Lower lobe of right lung (tissue), 2 donors: ENCODE data around the gene USP40. TPM values are rescaled to one million over a fixed set of nuclear protein-coding genes. Genes with fewer than 3 reads are reported as not detected.

Experiments
- ATAC-seq, 2 donors: fragments of 200-7000 bp; cut with Tn5 transposase; one replicate each; pipeline ENCODE4 v1.9.1; 2020 to 2022; ENCODE audit warnings: mild to moderate bottlenecking in 2 of 2, moderate library complexity in 2 of 2
- DNase-seq: peaks from one replicate; pipeline ENCODE4 v3.0.0-alpha.2; 2020
- H3K27ac ChIP-seq: fragments of 200-600 bp; one replicate; pipeline ENCODE4 v1.8.0; 2022
- H3K27me3 ChIP-seq: fragments of 200-600 bp; one replicate; pipeline ENCODE4 v1.8.0; 2022; ENCODE audit warnings: low read depth
- H3K36me3 ChIP-seq: fragments of 200-600 bp; one replicate; pipeline ENCODE4 v1.8.0; 2022; ENCODE audit warnings: mild to moderate bottlenecking
- H3K4me1 ChIP-seq: fragments of 200-600 bp; one replicate; pipeline ENCODE4 v1.8.0; 2022
- H3K4me3 ChIP-seq: fragments of 200-600 bp; one replicate; pipeline ENCODE4 v1.8.0; 2022; ENCODE audit warnings: mild to moderate bottlenecking
- H3K9me3 ChIP-seq: fragments of 200-600 bp; one replicate; pipeline ENCODE4 v1.8.0; 2022
- CTCF ChIP-seq: fragments of 200-600 bp; IDR thresholded peaks from one replicate; pipeline ENCODE4 v1.8.0; 2022; ENCODE audit warnings: antibody characterized with exemption, mild to moderate bottlenecking
- intact Hi-C: fragments of 100-400 bp; cut with DNase I; formaldehyde crosslinking; loops from one replicate; pipeline ENCODE4 v1.11.0; 2022
- total RNA-seq: library from RNA; stranded (reverse); fragmentation: NEBNext Ultra II Directional; extraction: Animal tissue kit (Norgen Biotek cat#: 25700); gene quantifications from one replicate; pipeline ENCODE4 v1.2.1, GENCODE V29; 2021
- donor health status: DM: no; HTN: yes; CAD: no; lungs with severe emphysema.

USP40 gene
- total RNA-seq, 1 donor from 2014 or later = 45.4 TPM

GRCh38 chr2:233481368-233482142 is 85.0 kb downstream of the USP40 start:
- Histone ChIP-seq H3K4me1 (peaks cover 24% of the 10 kb centered on the region), H3K27ac (peak overlapping the region; percentile 74), H3K27me3 (no peaks in the 10 kb centered on the region), H3K9me3 (no peaks in the 10 kb centered on the region), H3K4me3 (no peak overlapping the region), H3K36me3 (peaks cover 73% of the 10 kb centered on the region)
- ATAC-seq (peak; percentile 67 to 71), DNase-seq (peak; percentile 66)
- intact Hi-C loops = no loop called here
- no peak for TF ChIP-seq CTCF

GRCh38 chr2:233480490-233481202 is 85.9 kb downstream of the USP40 start:
- H3K4me3 ChIP-seq = peak overlapping the region; percentile 11

GRCh38 chr2:233479616-233480489 is 86.7 kb downstream of the USP40 start:
- no peak for ATAC-seq
- Histone ChIP-seq H3K27me3 (no peaks in the 10 kb centered on the region), H3K9me3 (no peaks in the 10 kb centered on the region), H3K4me3 (no peak overlapping the region), H3K36me3 (peaks cover 70% of the 10 kb centered on the region), H3K4me1 (peaks cover 9% of the 10 kb centered on the region), H3K27ac (peak overlapping the region; percentile 74)
- TF ChIP-seq CTCF = no peak
- no peak for DNase-seq
- intact Hi-C loops = no loop called here

More at GRCh38 chr2:233480490-233481202, 85.9 kb downstream of the USP40 start:
- peak; percentile 82 to 85 for ATAC-seq
- Histone ChIP-seq H3K9me3 (no peaks in the 10 kb centered on the region), H3K27ac (peak overlapping the region; percentile 74), H3K27me3 (no peaks in the 10 kb centered on the region), H3K36me3 (peaks cover 73% of the 10 kb centered on the region), H3K4me1 (peaks cover 15% of the 10 kb centered on the region)
- peak; percentile 90 for DNase-seq
- TF ChIP-seq CTCF = peak; percentile 36
- intact Hi-C loops = no loop called here

- Histone ChIP-seq H3K36me3 (peaks cover 49% of the 10 kb centered on the region), H3K9me3 (no peaks in the 10 kb centered on the region), H3K27me3 (no peaks in the 10 kb centered on the region), H3K27ac (no peak overlapping the region), H3K4me1 (peaks cover 9% of the 10 kb centered on the region), H3K4me3 (no peak overlapping the region)
- no peak for DNase-seq
- intact Hi-C loops = no loop called here
- no peak for ATAC-seq
- TF ChIP-seq CTCF = no peak
These were observed 88.8 kb downstream of the USP40 start for GRCh38 chr2:233477548-233478433.
